ENCODE measurements around the gene EPHB1. TPM values are rescaled to one million over a fixed set of nuclear protein-coding genes. Genes with fewer than 3 reads are reported as not detected.

Gene EPHB1
- total and polyA plus RNA-seq, 2 of the 13 experiments (the other 11 are each of a cell fraction or from before 2014, with no cell fraction given): 0.07 to 0.21 TPM

- H3K27ac ChIP-seq (ENCODE audit: extremely low read length, insufficient read depth, low read length): no peak overlapping the region
- DNase-seq (ENCODE audit: low spot score): no peak
- in situ Hi-C loops (cut with HindIII; ENCODE audit: extremely low pct_ligation_motif_present, low pct_unique_long_range_greater_than_20kb): no loop called here
- no peak overlapping the region for H3K9ac ChIP-seq (ENCODE audit: insufficient read depth, low read depth, low read length)
- no peaks in the 10 kb centered on the region for H3K9me3 ChIP-seq (ENCODE audit: low read length)
- H3K4me1 ChIP-seq (ENCODE audit: insufficient read depth, low read length): no peaks in the 10 kb centered on the region
- BruUV-seq (replicated peaks): no TSS peak
- no peak overlapping the region for H3K4me2 ChIP-seq (ENCODE audit: low read depth, low read length)
- no peak for TF ChIP-seq HOXD1 (CRISPR knock-in tag; IDR thresholded peaks at IDR 0.05)
- no peak for TF ChIP-seq PHF20 (CRISPR knock-in tag; IDR thresholded peaks at IDR 0.05)
- TF ChIP-seq ZNF543 (CRISPR knock-in tag; IDR thresholded peaks at IDR 0.05): no peak
- no peak for TF ChIP-seq FUBP1 (CRISPR knock-in tag; IDR thresholded peaks at IDR 0.05; ENCODE audit: borderline replicate concordance)
- no peak for TF ChIP-seq SP5 (CRISPR knock-in tag; IDR thresholded peaks at IDR 0.05; ENCODE audit: borderline replicate concordance, low read depth)
- TF ChIP-seq, protein P1, sequence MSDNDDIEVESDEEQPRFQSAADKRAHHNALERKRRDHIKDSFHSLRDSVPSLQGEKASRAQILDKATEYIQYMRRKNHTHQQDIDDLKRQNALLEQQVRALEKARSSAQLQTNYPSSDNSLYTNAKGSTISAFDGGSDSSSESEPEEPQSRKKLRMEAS (IDR thresholded peaks at IDR 0.05): no peak
- TF ChIP-seq ZFP36 (IDR thresholded peaks at IDR 0.05; ENCODE audit: borderline replicate concordance, low read depth, low read length, partially characterized antibody): no peak
- no peak for TF ChIP-seq ONECUT2 (CRISPR knock-in tag; IDR thresholded peaks at IDR 0.05)
- TF ChIP-seq LBX2 (CRISPR knock-in tag; IDR thresholded peaks at IDR 0.05; ENCODE audit: borderline replicate concordance): no peak
- TF ChIP-seq MBD4 (IDR thresholded peaks at IDR 0.05; ENCODE audit: borderline replicate concordance, low read length): no peak
- no peak for TF ChIP-seq ZNF883 (CRISPR knock-in tag; IDR thresholded peaks at IDR 0.05; ENCODE audit: not compliant biosample characterization)
- no peak for TF ChIP-seq ATF7 (IDR thresholded peaks at IDR 0.05)
- no peak for TF ChIP-seq ATF7 (CRISPR knock-in tag; IDR thresholded peaks at IDR 0.05)
- no peak for TF ChIP-seq MAFF (IDR thresholded peaks at IDR 0.05; ENCODE audit: low read depth, low read length)
- TF ChIP-seq ZNF678 (CRISPR knock-in tag; IDR thresholded peaks at IDR 0.05): no peak
- intact Hi-C loops (cut with micrococcal nuclease; ENCODE audit: unreplicated experiment): no loop called here
- WGBS (ENCODE audit: low lambda C conversion rate): 4% methylated on average over 5 of the region's 5 CpGs
- H3K79me2 ChIP-seq (ENCODE audit: insufficient read depth, low read length): no peaks in the 10 kb centered on the region
- no peak for FAIRE-seq
- H3K27me3 ChIP-seq (ENCODE audit: control insufficient read depth in 1 of 2, insufficient read depth in 2 of 2, low read length in 2 of 2): no peaks in the 10 kb centered on the region; a peak in 2 of 5 replicates
- H3K36me3 ChIP-seq (replicated peaks in 1 of 2; ENCODE audit: control insufficient read depth in 1 of 2, insufficient read depth in 2 of 2, low read length in 2 of 2): no peaks in the 10 kb centered on the region
- ATAC-seq: no peak
- no peaks in the 10 kb centered on the region for H4K20me1 ChIP-seq (ENCODE audit: insufficient read depth, low read length)
- POLR2A ChIA-PET: no interaction called here
- no peak overlapping the region for H2AFZ ChIP-seq (ENCODE audit: low read length)
- H3K4me3 ChIP-seq (replicated peaks in 1 of 3; ENCODE audit: insufficient read depth in 1 of 3, low read depth in 2 of 3, low read length in 3 of 3): no peak overlapping the region
- CTCF ChIA-PET (ENCODE audit: low intra/inter-chr PET ratio, low total read pairs): no interaction called here
Measured at GRCh38 chr3:134964226-134964625, 169.2 kb downstream of the EPHB1 start.
